ENCODE results near the gene USH1C.

The USH1C gene

DNA sequence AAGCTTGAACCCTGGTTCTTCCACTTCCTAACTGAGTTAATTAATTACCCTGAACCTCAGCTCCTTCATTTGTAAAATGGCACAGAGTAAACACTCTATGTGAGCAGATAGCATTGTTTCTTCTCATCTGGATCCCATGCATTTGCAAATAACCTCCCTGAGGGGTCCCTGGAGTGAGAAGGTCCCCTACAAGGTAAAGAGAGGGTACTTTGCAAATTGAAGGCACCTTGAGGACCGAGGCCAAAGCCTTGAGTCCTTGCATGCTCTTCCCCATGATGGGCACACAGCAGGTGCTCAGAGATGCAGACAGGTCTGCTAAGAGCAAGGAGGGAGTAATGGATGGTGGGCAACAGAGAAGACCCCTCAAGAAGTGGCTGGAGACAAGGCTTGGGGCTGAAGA is 36.1 kb upstream of the USH1C start:
- H3K9ac ChIP-seq (ENCODE audit: low read length): no peak overlapping the region
- H3K4me3 ChIP-seq (ENCODE audit: low read length): no peak overlapping the region
- no peaks in the 10 kb centered on the region for H3K27me3 ChIP-seq (replicated peaks; ENCODE audit: insufficient read depth, low read length)
- no peaks in the 10 kb centered on the region for H4K20me1 ChIP-seq (ENCODE audit: insufficient read depth, low read length)
- H2AFZ ChIP-seq (ENCODE audit: low read length): no peak overlapping the region
- H3K4me1 ChIP-seq (ENCODE audit: low read length): no peaks in the 10 kb centered on the region
- H3F3A ChIP-seq (ENCODE audit: insufficient read depth, low read length): no peaks in the 10 kb centered on the region
- no peak overlapping the region for H3K4me2 ChIP-seq (ENCODE audit: low read depth, low read length)
- H3K9me3 ChIP-seq (replicated peaks; ENCODE audit: insufficient read depth, low read length): no peaks in the 10 kb centered on the region
- no peaks in the 10 kb centered on the region for H3K9me2 ChIP-seq (replicated peaks; ENCODE audit: insufficient read depth, low read length)
- H3K79me2 ChIP-seq (ENCODE audit: low read length): no peaks in the 10 kb centered on the region
- no peaks in the 10 kb centered on the region for H3K36me3 ChIP-seq (replicated peaks; ENCODE audit: insufficient read depth, low read length)
- TF ChIP-seq, protein P1, sequence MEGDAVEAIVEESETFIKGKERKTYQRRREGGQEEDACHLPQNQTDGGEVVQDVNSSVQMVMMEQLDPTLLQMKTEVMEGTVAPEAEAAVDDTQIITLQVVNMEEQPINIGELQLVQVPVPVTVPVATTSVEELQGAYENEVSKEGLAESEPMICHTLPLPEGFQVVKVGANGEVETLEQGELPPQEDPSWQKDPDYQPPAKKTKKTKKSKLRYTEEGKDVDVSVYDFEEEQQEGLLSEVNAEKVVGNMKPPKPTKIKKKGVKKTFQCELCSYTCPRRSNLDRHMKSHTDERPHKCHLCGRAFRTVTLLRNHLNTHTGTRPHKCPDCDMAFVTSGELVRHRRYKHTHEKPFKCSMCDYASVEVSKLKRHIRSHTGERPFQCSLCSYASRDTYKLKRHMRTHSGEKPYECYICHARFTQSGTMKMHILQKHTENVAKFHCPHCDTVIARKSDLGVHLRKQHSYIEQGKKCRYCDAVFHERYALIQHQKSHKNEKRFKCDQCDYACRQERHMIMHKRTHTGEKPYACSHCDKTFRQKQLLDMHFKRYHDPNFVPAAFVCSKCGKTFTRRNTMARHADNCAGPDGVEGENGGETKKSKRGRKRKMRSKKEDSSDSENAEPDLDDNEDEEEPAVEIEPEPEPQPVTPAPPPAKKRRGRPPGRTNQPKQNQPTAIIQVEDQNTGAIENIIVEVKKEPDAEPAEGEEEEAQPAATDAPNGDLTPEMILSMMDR (IDR thresholded peaks at IDR 0.05; ENCODE audit: low read length): no peak
- DNase-seq: no peak
- no peak overlapping the region for H3K27ac ChIP-seq (ENCODE audit: low read length)

DNA sequence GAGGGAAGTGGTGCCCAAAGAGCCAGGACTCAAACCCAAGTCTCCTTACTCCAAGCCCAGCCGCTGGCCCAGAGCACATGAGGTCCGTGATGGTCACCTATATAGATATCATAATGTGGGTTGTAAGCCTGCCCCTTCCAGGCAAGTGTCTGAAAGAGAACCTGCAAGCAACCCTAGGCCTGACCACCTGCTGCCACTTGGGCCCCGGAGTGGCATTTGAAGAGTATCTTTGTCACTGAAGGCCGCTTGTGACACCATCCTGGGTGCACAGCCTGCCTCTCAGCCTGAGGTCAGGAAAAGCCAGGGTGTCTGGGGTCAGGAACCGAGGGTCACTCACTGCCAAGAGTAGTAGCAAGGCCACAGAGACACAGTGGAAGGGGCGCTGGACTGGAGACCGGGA is 35.2 kb upstream of the USH1C start:
- Histone ChIP-seq H3K4me1 (ENCODE audit: low read length) (no peaks in the 10 kb centered on the region), H3K9ac (ENCODE audit: low read length) (no peak overlapping the region), H4K20me1 (ENCODE audit: insufficient read depth, low read length) (no peaks in the 10 kb centered on the region), H3K9me2 (replicated peaks; ENCODE audit: insufficient read depth, low read length) (no peaks in the 10 kb centered on the region), H3K4me3 (ENCODE audit: low read length) (no peak overlapping the region), H3K79me2 (ENCODE audit: low read length) (no peaks in the 10 kb centered on the region), H3K9me3 (replicated peaks; ENCODE audit: insufficient read depth, low read length) (no peaks in the 10 kb centered on the region), H3K27me3 (replicated peaks; ENCODE audit: insufficient read depth, low read length) (no peaks in the 10 kb centered on the region), H3F3A (ENCODE audit: insufficient read depth, low read length) (no peaks in the 10 kb centered on the region), H3K4me2 (ENCODE audit: low read depth, low read length) (no peak overlapping the region), H2AFZ (ENCODE audit: low read length) (no peak overlapping the region), H3K36me3 (replicated peaks; ENCODE audit: insufficient read depth, low read length) (no peaks in the 10 kb centered on the region), H3K27ac (ENCODE audit: low read length) (no peak overlapping the region)
- DNase-seq: no peak
- TF ChIP-seq, protein P1 (IDR thresholded peaks at IDR 0.05; ENCODE audit: low read length): no peak
- TF ChIP-seq EZH2phosphoT487 (IDR thresholded peaks at IDR 0.05; ENCODE audit: low read length) (no peak), EZH2 (optimal IDR thresholded peaks at IDR 0.05; ENCODE audit: low read depth, low read length) (no peak)

DNA sequence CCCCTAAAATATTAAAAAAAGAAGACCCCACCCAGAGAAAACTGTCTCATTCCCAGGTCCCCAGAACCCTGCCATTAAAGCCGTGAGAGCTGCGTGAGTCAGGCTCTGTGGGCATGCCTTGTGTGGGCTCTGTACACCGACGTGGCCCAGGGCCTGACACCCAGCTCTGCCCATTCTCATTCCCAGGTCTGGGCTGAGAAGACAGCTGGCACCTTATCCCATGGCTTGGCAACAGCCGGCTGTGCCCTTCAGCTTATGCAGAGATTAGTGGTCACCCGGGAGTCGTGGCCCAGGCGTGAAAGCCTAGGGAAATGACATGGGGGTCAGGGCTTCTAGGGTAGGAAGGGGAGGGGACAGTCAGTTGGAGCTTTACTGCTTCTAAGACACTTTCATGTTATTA is 34.7 kb upstream of the USH1C start:
- no peaks in the 10 kb centered on the region for H3F3A ChIP-seq (ENCODE audit: insufficient read depth, low read length)
- no peaks in the 10 kb centered on the region for H3K79me2 ChIP-seq (ENCODE audit: low read length)
- TF ChIP-seq, protein P1 (IDR thresholded peaks at IDR 0.05; ENCODE audit: low read length): no peak
- TF ChIP-seq EZH2 (optimal IDR thresholded peaks at IDR 0.05; ENCODE audit: low read depth, low read length): no peak
- no peak for TF ChIP-seq EZH2phosphoT487 (IDR thresholded peaks at IDR 0.05; ENCODE audit: low read length)
- no peak overlapping the region for H2AFZ ChIP-seq (ENCODE audit: low read length)
- H3K4me1 ChIP-seq (ENCODE audit: low read length): no peaks in the 10 kb centered on the region
- H4K20me1 ChIP-seq (ENCODE audit: insufficient read depth, low read length): no peaks in the 10 kb centered on the region
- no peaks in the 10 kb centered on the region for H3K9me2 ChIP-seq (replicated peaks; ENCODE audit: insufficient read depth, low read length)
- H3K9me3 ChIP-seq (replicated peaks; ENCODE audit: insufficient read depth, low read length): no peaks in the 10 kb centered on the region
- no peak overlapping the region for H3K27ac ChIP-seq (ENCODE audit: low read length)
- H3K27me3 ChIP-seq (replicated peaks; ENCODE audit: insufficient read depth, low read length): no peaks in the 10 kb centered on the region
- H3K36me3 ChIP-seq (replicated peaks; ENCODE audit: insufficient read depth, low read length): no peaks in the 10 kb centered on the region
- H3K4me2 ChIP-seq (ENCODE audit: low read depth, low read length): no peak overlapping the region
- no peak overlapping the region for H3K4me3 ChIP-seq (ENCODE audit: low read length)
- DNase-seq: no peak
- H3K9ac ChIP-seq (ENCODE audit: low read length): no peak overlapping the region

DNA sequence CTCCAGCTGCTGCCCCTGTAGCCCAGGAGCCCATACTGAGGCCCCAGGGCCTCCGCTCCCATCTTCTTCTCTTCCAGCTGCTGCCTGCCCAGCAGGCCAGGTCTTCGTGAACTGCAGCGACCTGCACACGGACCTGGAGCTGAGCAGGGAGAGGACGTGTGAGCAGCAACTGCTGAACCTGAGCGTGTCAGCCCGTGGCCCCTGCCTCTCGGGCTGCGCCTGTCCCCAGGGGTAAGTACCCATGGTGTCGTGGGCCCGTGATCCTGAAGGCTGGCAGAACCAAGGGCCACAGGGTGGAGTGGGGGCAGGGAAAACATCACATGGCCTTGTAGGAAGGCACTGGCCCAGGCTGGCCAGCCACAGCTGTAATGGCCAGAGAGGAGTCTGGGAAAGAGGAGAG is 34.1 kb upstream of the USH1C start:
- no peak for DNase-seq
- no peak overlapping the region for H3K4me2 ChIP-seq (ENCODE audit: low read depth, low read length)
- H3F3A ChIP-seq (ENCODE audit: insufficient read depth, low read length): no peaks in the 10 kb centered on the region
- H3K4me1 ChIP-seq (ENCODE audit: low read length): no peaks in the 10 kb centered on the region
- H2AFZ ChIP-seq (ENCODE audit: low read length): no peak overlapping the region
- H3K9me2 ChIP-seq (replicated peaks; ENCODE audit: insufficient read depth, low read length): no peaks in the 10 kb centered on the region
- H4K20me1 ChIP-seq (ENCODE audit: insufficient read depth, low read length): no peaks in the 10 kb centered on the region
- no peaks in the 10 kb centered on the region for H3K36me3 ChIP-seq (replicated peaks; ENCODE audit: insufficient read depth, low read length)
- TF ChIP-seq EZH2phosphoT487 (IDR thresholded peaks at IDR 0.05; ENCODE audit: low read length) (no peak), EZH2 (optimal IDR thresholded peaks at IDR 0.05; ENCODE audit: low read depth, low read length) (no peak)
- TF ChIP-seq, protein P1 (IDR thresholded peaks at IDR 0.05; ENCODE audit: low read length): no peak
- no peak overlapping the region for H3K9ac ChIP-seq (ENCODE audit: low read length)
- H3K9me3 ChIP-seq (replicated peaks; ENCODE audit: insufficient read depth, low read length): no peaks in the 10 kb centered on the region
- no peak overlapping the region for H3K27ac ChIP-seq (ENCODE audit: low read length)
- no peaks in the 10 kb centered on the region for H3K27me3 ChIP-seq (replicated peaks; ENCODE audit: insufficient read depth, low read length)
- H3K79me2 ChIP-seq (ENCODE audit: low read length): no peaks in the 10 kb centered on the region
- H3K4me3 ChIP-seq (ENCODE audit: low read length): no peak overlapping the region

Measured in MM.1S (cell line).